Cerebellar nuclear complex (tissue), 1 donor: ENCODE results near the gene BLMH.

Source experiments
- DNase-seq, 2 experiments: peaks; one replicate each; lab custom pipeline; 2025; lab: John Stamatoyannopoulos, UW

BLMH gene

GRCh38 chr17:30199600-30199999, 92.1 kb downstream of the BLMH start:
- DNase-seq: no peak
